OCI-LY7 (cell line): Measurements from ENCODE around the gene LCK. TPM values are rescaled to one million over a fixed set of nuclear protein-coding genes. Genes with fewer than 3 reads are reported as not detected.
A peak's percentile ranks its signal among the peaks of the same experiment; 100 is the strongest.

ENCODE experiments used
- BruUV-seq: library from RNA; stranded (reverse); fragments of 400-500 nt; replicated peaks from 2 replicates; lab custom pipeline; 2021; lab: Mats Ljungman, UMichigan
- CTCF ChIA-PET: fragments of 300-600 bp; sonication (Branson Sonifier 250); formaldehyde crosslinking; loops from one replicate; lab custom pipeline; 2022; ENCODE audit warnings: antibody characterized with exemption; ENCODE audit not compliant: unreplicated experiment; lab: Charles Lee
- POLR2A ChIA-PET: fragments of 300-600 bp; sonication (Branson Sonifier 250); formaldehyde crosslinking; loops from one replicate; lab custom pipeline; 2022; ENCODE audit warnings: antibody characterized with exemption; lab: Charles Lee
- DNase-seq: peaks from one replicate; pipeline ENCODE4 v3.0.0-alpha.2; 2015; ENCODE audit warnings: low spot score
- H2AFZ ChIP-seq: fragments of 200-600 bp; sonication (generic), shearing (Covaris generic); 2 replicates; pipeline ENCODE4 v1.6.1; 2014; ENCODE audit warnings: mild to moderate bottlenecking, antibody characterized with exemption, low read length, moderate library complexity
- H3K27ac ChIP-seq: fragments of 200-600 bp; sonication (generic); 2 replicates; pipeline ENCODE4 v1.5.1; 2014; ENCODE audit warnings: mixed run types, low read depth, mild to moderate bottlenecking, moderate library complexity, low read length, inconsistent platforms; ENCODE audit not compliant: poor library complexity, severe bottlenecking
- H3K36me3 ChIP-seq: fragments of 200-600 bp; sonication (generic); 2 replicates; pipeline ENCODE4 v1.6.1; 2014; ENCODE audit warnings: mild to moderate bottlenecking, antibody characterized with exemption, low read length, moderate library complexity, mixed read lengths; ENCODE audit not compliant: insufficient read depth
- H3K4me1 ChIP-seq: fragments of 200-600 bp; sonication (generic); 2 replicates; pipeline ENCODE4 v1.5.1; 2014; ENCODE audit warnings: mild to moderate bottlenecking, low read length; ENCODE audit not compliant: insufficient read depth, poor library complexity, severe bottlenecking
- H3K4me2 ChIP-seq: fragments of 200-600 bp; sonication (generic); 2 replicates; pipeline ENCODE4 v1.6.1; 2014; ENCODE audit warnings: mild to moderate bottlenecking, low read length
- H3K4me3 ChIP-seq: fragments of 200-600 bp; sonication (generic); 2 replicates; pipeline ENCODE4 v1.5.1; 2014; ENCODE audit warnings: mild to moderate bottlenecking, low read depth, low read length; ENCODE audit not compliant: poor library complexity, severe bottlenecking
- H3K79me2 ChIP-seq: fragments of 200-600 bp; sonication (generic); 2 replicates; pipeline ENCODE4 v1.6.1; 2016; ENCODE audit warnings: low read depth, mild to moderate bottlenecking, low read length, moderate library complexity, mixed read lengths; ENCODE audit not compliant: insufficient read depth
- H3K9me2 ChIP-seq: fragments of 200-600 bp; sonication (generic); 2 replicates; pipeline ENCODE4 v1.6.1; 2016; ENCODE audit warnings: mild to moderate bottlenecking, low read length, mixed read lengths; ENCODE audit not compliant: insufficient read depth
- H3K9me3 ChIP-seq: fragments of 200-600 bp; sonication (generic); 2 replicates; pipeline ENCODE4 v1.6.1; 2014; ENCODE audit warnings: mild to moderate bottlenecking, mixed run types, low read length, mixed read lengths
- H4K20me1 ChIP-seq: fragments of 200-600 bp; sonication (generic); 2 replicates; pipeline ENCODE4 v1.6.1; 2014; ENCODE audit warnings: mild to moderate bottlenecking, antibody characterized with exemption, low read length, moderate library complexity, mixed read lengths; ENCODE audit not compliant: insufficient read depth
- CTCF ChIP-seq: fragments of 200-600 bp; sonication (generic); conservative IDR thresholded peaks from 2 replicates; pipeline ENCODE4 v1.5.1; 2014; ENCODE audit warnings: mild to moderate bottlenecking, antibody characterized with exemption, low read length, moderate library complexity, mixed read lengths
- EZH2phosphoT487 ChIP-seq: fragments of 200-600 bp; sonication (generic); IDR thresholded peaks from 2 replicates; pipeline ENCODE4 v1.6.1; 2018; ENCODE audit warnings: low read depth, borderline replicate concordance, mild to moderate bottlenecking, mixed run types, antibody characterized with exemption, low read length, moderate library complexity, mixed read lengths
- intact Hi-C: fragments of 100-400 bp; cut with micrococcal nuclease; formaldehyde crosslinking; loops from one replicate; pipeline ENCODE4 v1.10.0; 2022; ENCODE audit not compliant: unreplicated experiment
- total RNA-seq, 2 experiments: library from RNA; depleted of rRNA in 1 of 2; stranded (reverse); fragments of >200 nt in 1 of 2; shearing (Covaris generic) in 1 of 2; gene quantifications; 2 replicates each; pipeline ENCODE4 v1.2.3, GENCODE V29; 2014 to 2022

The LCK gene
- total RNA-seq, 2 experiments from 2014 or later: 146 to 218 TPM

GRCh38 chr1:32285658-32286057, 34.6 kb downstream of the LCK start:
- ChIA-PET CTCF (no interaction called here), POLR2A (no interaction called here)
- Histone ChIP-seq H3K79me2 (no peaks in the 10 kb centered on the region), H3K4me2 (no peak overlapping the region), H3K4me3 (no peak overlapping the region), H3K27ac (no peak overlapping the region), H3K4me1 (peaks cover 12% of the 10 kb centered on the region), H3K9me2 (no peaks in the 10 kb centered on the region), H3K9me3 (no peaks in the 10 kb centered on the region), H2AFZ (no peak overlapping the region), H3K36me3 (peaks cover 64% of the 10 kb centered on the region), H4K20me1 (no peaks in the 10 kb centered on the region)
- TF ChIP-seq CTCF (no peak), EZH2phosphoT487 (no peak)
- intact Hi-C loops: no loop called here
- no peak for DNase-seq
- BruUV-seq: TSS peak; percentile 77

- BruUV-seq: no TSS peak
- Histone ChIP-seq H3K79me2 (peaks cover 3% of the 10 kb centered on the region; the same call in 1 of the 2 replicates), H3K9me3 (no peaks in the 10 kb centered on the region), H3K27ac (no peak overlapping the region), H4K20me1 (no peaks in the 10 kb centered on the region), H2AFZ (no peak overlapping the region), H3K4me3 (no peak overlapping the region), H3K4me2 (no peak overlapping the region), H3K36me3 (peaks cover 54% of the 10 kb centered on the region), H3K4me1 (peaks cover 21% of the 10 kb centered on the region), H3K9me2 (no peaks in the 10 kb centered on the region)
- ChIA-PET CTCF (no interaction called here), POLR2A (interaction anchor here (0.7 to 6.6 kb wide), 3 partner anchors 9 to 105 kb away, joined by 3 to 70 read pairs (median 5); partner anchors contain the start of genes FAM167B and LCK)
- intact Hi-C loops: no loop called here
- TF ChIP-seq EZH2phosphoT487: no peak
- TF ChIP-seq CTCF: no peak
- no peak for DNase-seq
These were observed 35.7 kb downstream of the LCK start for GRCh38 chr1:32286763-32287162.

DNA sequence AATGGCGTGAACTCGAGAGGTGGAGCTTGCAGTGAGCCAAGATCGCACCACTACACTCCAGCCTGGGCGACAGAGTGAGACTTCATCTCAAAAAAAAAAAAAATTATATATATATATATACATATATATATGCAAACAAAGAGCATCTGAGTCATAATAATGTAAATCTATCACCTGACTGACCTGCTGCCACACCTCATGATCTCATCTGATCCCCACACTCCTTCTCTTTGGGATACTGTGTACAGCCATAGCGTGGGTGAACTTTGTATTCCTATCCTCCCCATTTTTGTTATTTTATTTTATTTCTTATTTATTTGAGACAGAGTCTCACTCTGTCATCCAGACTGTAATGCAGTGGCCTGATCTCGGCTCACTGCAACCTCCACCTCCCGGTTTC, 38.2 kb downstream of the LCK start:
- Histone ChIP-seq H3K79me2 (peaks cover 26% of the 10 kb centered on the region), H3K9me3 (no peaks in the 10 kb centered on the region), H3K9me2 (no peaks in the 10 kb centered on the region), H3K36me3 (peaks cover 44% of the 10 kb centered on the region), H4K20me1 (0 out of 2 replicates have a peak, but pooled peaks cover 3% of the 10 kb centered on the region), H3K27ac (no peak overlapping the region), H3K4me3 (no peak overlapping the region), H2AFZ (no peak overlapping the region), H3K4me2 (no peak overlapping the region), H3K4me1 (peaks cover 32% of the 10 kb centered on the region)
- TF ChIP-seq CTCF (no peak), EZH2phosphoT487 (no peak)
- POLR2A ChIA-PET: interaction anchor here (1.3 to 6.6 kb wide), 3 partner anchors 15 to 37 kb away, joined by 3 to 70 read pairs (median 5); partner anchors contain the start of genes FAM167B and LCK
- BruUV-seq: no TSS peak
- CTCF ChIA-PET: no interaction called here
- intact Hi-C loops: no loop called here
- no peak for DNase-seq
